HG02884 (cell line): Measurements from ENCODE around the gene FSTL3.
"Not testable (repeated sequence)": the region's sequence is repeated elsewhere in the genome, so short reads cannot be mapped to it uniquely, and the experiment has no call there.

Source experiments
- ATAC-seq: cut with Tn5 transposase; IDR thresholded peaks from one replicate; pipeline ENCODE4 v1.9.1; 2021; ENCODE audit warnings: mild to moderate bottlenecking, moderate library complexity; ENCODE audit not compliant: unreplicated experiment

The FSTL3 gene

GRCh38 chr19:660793-661426 lies 15.3 kb upstream of the FSTL3 start:
- no peak for ATAC-seq

GRCh38 chr19:661427-662196 lies 14.6 kb upstream of the FSTL3 start:
- ATAC-seq: no peak

GRCh38 chr19:662207-662961 lies 13.8 kb upstream of the FSTL3 start:
- no peak for ATAC-seq

GRCh38 chr19:662962-663681 lies 13.1 kb upstream of the FSTL3 start, which contains the start of gene RNF126:
Gene RNF126 (minus strand): TSS chr19:663214. CDS start chr19:663121, 93 bp downstream.
- ATAC-seq: no peak

- ATAC-seq: no peak
Observed at GRCh38 chr19:663682-664117, 12.5 kb upstream of the FSTL3 start.

GRCh38 chr19:664913-665443 lies 11.2 kb upstream of the FSTL3 start:
- ATAC-seq: no peak

- ATAC-seq: not testable (repeated sequence)
Observed at GRCh38 chr19:666985-667573, 9.1 kb upstream of the FSTL3 start.

- ATAC-seq: not testable (repeated sequence)
Observed at GRCh38 chr19:668675-669434, 7.3 kb upstream of the FSTL3 start.

GRCh38 chr19:670609-671075 lies 5.5 kb upstream of the FSTL3 start:
- ATAC-seq: no peak

GRCh38 chr19:674282-675151 lies 1.7 kb upstream of the FSTL3 start:
- no peak for ATAC-seq

GRCh38 chr19:676007-676338 lies 219 bp upstream of the FSTL3 start:
- no peak for ATAC-seq

GRCh38 chr19:677201-677600 lies 1.0 kb downstream of the FSTL3 start:
- no peak for ATAC-seq

- no peak for ATAC-seq
Observed at GRCh38 chr19:677601-678436, 1.6 kb downstream of the FSTL3 start.

- ATAC-seq: no peak
Observed at GRCh38 chr19:678791-679388, 2.7 kb downstream of the FSTL3 start.

GRCh38 chr19:679418-680286 lies 3.5 kb downstream of the FSTL3 start:
- ATAC-seq: peak; percentile 20

GRCh38 chr19:680287-681028 lies 4.3 kb downstream of the FSTL3 start:
- peak; percentile 62 for ATAC-seq
